ENCODE measurements around the gene CHAC1.
A peak's percentile ranks its signal among the peaks of the same experiment; 100 is the strongest.

- TF ChIP-seq CTCF (conservative IDR thresholded peaks at IDR 0.05 in 1 of 2, IDR thresholded peaks at IDR 0.05 in 1 of 2; ENCODE audit: low read depth in 1 of 2, low read length in 2 of 2) (no peak), EZH2 (IDR thresholded peaks at IDR 0.05; ENCODE audit: low read length, missing control alignments) (peak; percentile 72)
Measured at GRCh38 chr15:40927873-40928806, 25.1 kb upstream of the CHAC1 start.

Data from fibroblast of lung (primary cell).